HG03060 (cell line): ENCODE results near the gene POLR3A.

Source experiments
- ATAC-seq: cut with Tn5 transposase; IDR thresholded peaks from one replicate; pipeline ENCODE4 v1.9.1; 2021; ENCODE audit warnings: low read depth, moderate number of reproducible peaks; ENCODE audit not compliant: unreplicated experiment

The POLR3A gene

GRCh38 chr10:77983384-77984341, 45.7 kb downstream of the POLR3A start:
- ATAC-seq: no peak

GRCh38 chr10:77981281-77981680, 48.0 kb downstream of the POLR3A start:
- no peak for ATAC-seq

DNA sequence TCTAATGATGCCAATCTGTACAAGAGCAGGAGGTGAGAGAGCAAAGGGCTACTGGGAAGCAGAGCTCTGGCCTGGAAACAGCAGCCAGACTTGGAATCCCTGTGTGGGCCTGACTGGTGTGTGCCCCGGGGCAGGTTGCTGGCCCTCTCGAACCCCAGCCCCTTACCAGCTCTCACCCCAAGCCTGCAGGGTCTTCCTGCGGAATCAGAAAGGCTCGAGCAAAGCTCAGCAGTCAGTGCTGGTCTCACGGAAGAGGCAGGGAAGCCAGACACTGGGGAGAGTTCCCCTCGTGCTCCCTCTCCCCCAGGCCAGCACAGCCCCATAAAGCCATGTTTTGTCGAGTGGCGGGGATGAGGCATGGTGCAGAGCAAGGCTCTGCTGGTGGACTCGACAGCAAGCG, 50.1 kb downstream of the POLR3A start:
- no peak for ATAC-seq

GRCh38 chr10:77978360-77978759, 51.0 kb downstream of the POLR3A start:
- ATAC-seq: no peak

GRCh38 chr10:77977934-77978333, 51.4 kb downstream of the POLR3A start:
- ATAC-seq: no peak

GRCh38 chr10:77977016-77977415, 52.3 kb downstream of the POLR3A start:
- ATAC-seq: no peak

- ATAC-seq: no peak
Measured at GRCh38 chr10:77975086-77975666, 54.1 kb downstream of the POLR3A start.

GRCh38 chr10:77974396-77975074, 54.8 kb downstream of the POLR3A start:
- no peak for ATAC-seq

- ATAC-seq: no peak
Measured at GRCh38 chr10:77973276-77973675, 56.0 kb downstream of the POLR3A start.

DNA sequence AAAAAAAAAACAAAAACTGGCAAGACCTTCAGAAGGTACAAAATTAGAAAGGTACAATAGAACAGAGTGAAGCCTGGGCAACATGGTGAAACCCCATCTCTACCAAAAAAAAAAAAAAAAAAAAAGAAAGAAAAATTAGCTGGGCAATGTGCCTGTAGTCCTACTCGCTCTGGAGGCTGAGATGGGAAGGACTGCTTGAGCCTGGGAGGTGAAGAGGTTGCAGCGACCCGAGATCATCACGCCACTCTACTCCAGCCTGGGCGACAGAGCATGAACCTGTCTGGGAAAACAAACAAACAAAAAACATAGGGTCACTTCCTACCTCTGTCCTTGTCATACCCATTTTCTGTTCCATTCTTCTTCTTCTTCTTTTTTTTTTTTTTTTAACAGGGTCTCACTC, 57.2 kb downstream of the POLR3A start:
- no peak for ATAC-seq

GRCh38 chr10:77971804-77972144, 57.5 kb downstream of the POLR3A start:
- ATAC-seq: no peak

DNA sequence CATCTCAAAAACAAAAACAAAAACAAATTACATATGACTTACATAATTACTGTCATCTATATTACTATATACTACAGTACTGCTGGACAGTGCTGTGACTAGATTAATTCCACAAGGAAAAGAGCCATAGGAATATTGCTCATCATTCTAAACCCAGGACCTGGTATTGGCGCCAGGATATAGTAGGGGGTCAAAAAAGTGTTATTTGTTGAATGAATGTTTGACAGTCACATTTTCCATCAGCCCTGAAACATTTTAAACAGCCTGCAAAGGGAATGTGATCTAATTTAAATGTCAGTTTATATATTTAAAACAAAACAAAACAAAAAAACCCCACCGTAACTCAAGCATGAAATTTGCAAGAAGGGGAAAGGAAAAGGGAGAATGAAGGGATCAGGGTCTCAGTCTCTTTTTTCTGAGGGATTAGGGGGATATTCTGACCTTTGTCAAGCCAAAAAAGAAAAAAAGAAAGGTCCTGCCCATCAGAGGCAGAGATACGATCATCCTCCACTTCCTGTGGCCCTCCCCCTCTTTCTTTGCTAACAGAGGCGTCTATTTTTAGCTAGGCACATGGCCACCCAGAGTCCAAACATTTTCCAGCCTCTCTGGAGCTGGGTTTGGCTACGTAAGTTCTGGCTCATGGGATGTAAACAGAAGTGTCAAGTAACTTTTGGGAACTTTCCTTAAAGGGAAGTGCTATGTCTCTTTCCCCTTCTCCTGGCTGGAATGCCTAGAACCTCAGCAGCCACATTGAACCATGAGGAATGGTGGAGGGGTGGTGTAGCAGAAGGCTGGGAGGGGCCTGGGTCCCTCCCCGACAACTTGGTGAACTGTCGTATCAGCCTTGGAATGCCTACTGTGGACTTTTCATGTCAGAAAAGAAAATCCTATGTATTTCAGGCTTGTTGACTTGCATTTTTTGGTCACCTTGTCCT, 58.2 kb downstream of the POLR3A start:
- no peak for ATAC-seq

DNA sequence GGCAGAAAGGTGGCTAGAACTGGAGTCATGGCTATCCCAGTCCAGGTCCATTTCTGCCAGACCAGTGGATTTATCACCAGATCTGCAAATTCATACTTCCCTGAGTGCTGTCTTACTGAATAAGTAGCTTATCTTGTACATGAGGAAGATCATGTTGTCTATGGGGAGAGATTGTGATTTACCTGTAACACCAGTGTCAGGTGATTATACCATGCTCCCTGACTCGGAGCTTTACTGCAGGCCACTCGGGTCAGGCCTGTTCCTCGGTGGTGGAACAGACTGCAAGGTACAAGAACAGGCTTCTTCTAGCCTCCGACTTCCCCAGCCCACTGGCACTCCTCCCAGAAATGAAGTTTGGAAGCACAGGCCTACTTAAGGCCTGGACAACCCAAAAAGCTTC, 60.2 kb downstream of the POLR3A start:
- no peak for ATAC-seq

DNA sequence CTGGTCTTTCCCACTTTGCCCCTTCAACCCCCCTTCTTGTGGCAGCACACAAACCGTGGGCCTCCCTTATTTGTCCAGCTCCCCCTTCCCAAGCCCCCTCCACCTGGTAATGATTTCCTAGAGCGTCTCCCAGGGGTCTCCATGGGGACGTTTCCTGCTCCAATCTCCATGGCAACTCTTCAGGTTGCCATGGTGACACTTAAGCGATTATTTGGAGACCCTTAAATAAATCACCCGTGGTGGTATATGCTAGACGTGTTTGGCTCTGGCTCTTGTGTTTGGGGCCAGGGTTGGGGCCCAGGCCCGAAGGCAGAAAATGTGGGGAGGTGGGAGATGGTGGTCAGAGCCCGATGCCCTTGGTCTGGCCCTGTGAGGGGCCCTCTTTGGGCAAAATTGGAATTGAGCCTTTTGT, 61.7 kb downstream of the POLR3A start:
- no peak for ATAC-seq

DNA sequence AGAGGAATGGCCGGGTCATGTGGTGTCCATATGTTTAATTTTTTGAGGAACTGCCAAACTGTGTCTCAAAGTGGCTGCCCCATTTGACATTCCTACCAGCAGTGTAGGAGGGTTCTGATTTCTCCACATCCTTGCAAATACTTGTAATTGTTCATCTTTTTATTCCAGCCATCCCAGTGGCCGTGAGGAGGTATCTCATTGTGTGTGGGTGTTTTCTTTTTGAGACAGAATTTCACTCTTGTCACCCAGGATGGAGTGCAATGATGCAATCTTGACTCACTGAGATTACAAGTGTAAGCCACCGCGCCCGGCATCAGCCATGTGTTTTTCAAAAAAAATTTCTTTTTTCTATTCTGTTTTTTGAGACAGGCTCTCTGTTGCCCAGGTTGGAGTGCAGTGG, 64.0 kb downstream of the POLR3A start:
- no peak for ATAC-seq

DNA sequence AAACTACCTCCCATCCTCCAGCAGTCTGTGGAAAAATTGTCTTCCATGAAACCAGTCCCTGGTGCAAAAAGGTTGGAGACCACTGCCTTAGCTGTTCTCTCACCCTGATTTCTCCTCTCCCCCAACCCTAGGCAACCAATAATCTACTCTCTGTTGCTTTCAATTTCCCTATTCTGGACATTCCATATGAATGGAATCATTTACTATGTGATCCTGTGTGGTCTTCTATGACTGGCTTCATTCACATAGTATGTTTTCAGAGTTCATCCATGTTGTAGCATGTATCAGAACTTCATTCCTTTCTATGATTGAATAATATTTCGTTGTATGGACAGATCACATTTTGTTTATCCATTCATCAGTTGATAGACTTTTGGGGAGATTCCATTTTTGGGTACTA, 64.5 kb downstream of the POLR3A start:
- no peak for ATAC-seq

DNA sequence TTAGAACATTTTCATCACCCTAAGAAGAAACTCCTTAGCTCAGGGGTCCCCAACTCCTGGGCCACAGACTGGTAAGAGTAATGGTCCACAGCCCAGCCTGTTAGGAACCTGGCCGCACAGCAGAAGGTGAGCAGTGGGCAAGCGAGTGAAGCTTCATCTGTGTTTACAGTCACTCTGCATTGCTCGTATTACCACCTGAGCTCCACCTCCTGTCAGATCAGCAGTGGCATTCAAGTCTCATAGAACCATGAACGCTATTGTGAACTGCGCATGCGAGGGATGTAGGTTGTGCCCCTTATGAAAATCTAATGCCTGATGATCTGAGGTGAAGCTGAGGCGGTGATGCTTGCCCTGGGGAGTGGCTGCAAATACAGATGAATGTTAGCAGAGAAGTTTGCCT, 65.4 kb downstream of the POLR3A start:
- no peak for ATAC-seq

GRCh38 chr10:77962350-77963146, 66.8 kb downstream of the POLR3A start:
- no peak for ATAC-seq

DNA sequence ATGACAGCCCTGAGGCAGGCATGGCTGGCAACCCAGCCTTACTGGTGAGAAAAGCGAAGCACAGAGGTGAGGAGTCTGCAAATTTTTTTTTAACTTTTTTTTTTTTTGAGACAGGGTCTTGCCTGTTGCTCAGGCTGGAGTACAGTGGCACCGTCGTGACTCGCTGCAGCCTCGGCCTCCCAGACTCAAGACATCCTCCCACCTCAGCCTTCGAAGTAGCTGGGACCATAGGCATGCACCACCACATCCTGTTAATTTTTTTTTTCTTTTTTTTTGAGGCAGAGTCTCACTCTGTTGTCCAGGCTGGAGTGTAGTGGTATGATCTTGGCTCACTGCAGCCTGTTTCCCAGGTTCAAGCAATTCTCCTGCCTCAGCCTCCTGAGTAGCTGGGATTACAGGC, 67.6 kb downstream of the POLR3A start:
- ATAC-seq: no peak
